ENCODE data around the gene CD28. TPM values are rescaled to one million over a fixed set of nuclear protein-coding genes. Genes with fewer than 3 reads are reported as not detected.

CD28 gene
- total and polyA plus RNA-seq, 9 of the 15 experiments (the other 6 are each of a cell fraction or from before 2014, with no cell fraction given): 0.01 to 0.11 TPM; not detected in 7

- TF ChIP-seq REST (IDR thresholded peaks at IDR 0.05; ENCODE audit: borderline replicate concordance) (no peak), REST (CRISPR knock-in tag; IDR thresholded peaks at IDR 0.05; ENCODE audit: low read depth) (no peak), MXI1 (IDR thresholded peaks at IDR 0.05; ENCODE audit: low read depth, low read length) (no peak)
Observed at GRCh38 chr2:203763241-203763937, 57.0 kb downstream of the CD28 start (continued).

Measured in K562 (cell line).